Keratinocyte (primary cell): ENCODE measurements around the gene TMEM127. TPM values are rescaled to one million over a fixed set of nuclear protein-coding genes. Genes with fewer than 3 reads are reported as not detected.

ENCODE experiments used
- DNase-seq: peaks from one replicate; pipeline ENCODE4 v3.0.0-alpha.2; 2011; ENCODE audit warnings: low read depth, missing footprints, low spot score
- FAIRE-seq: peaks from 2 replicates; lab custom pipeline; 2011; peaks lifted over from hg19 to GRCh38; lab: Jason Lieb, UNC
- H2AFZ ChIP-seq: 2 replicates; pipeline ENCODE4 v1.6.0; 2012; ENCODE audit warnings: low read length, control low read depth, inconsistent platforms; ENCODE audit not compliant: control insufficient read depth
- H3K27ac ChIP-seq: 2 replicates; pipeline ENCODE4 v1.5.1; 2011; ENCODE audit warnings: low read length; ENCODE audit not compliant: control insufficient read depth, insufficient read depth
- H3K27me3 ChIP-seq: 3 replicates; pipeline ENCODE4 v1.6.0; 2011; ENCODE audit warnings: low read length; ENCODE audit not compliant: control insufficient read depth, insufficient read depth; ENCODE audit errors: extremely low read depth
- H3K36me3 ChIP-seq, 2 experiments: 2 replicates in 1 of 2; 3 replicates in 1 of 2; pipeline ENCODE4 v1.5.1; 2011; ENCODE audit warnings: low read length in 2 of 2, mild to moderate bottlenecking in 1 of 2; ENCODE audit not compliant: control insufficient read depth in 2 of 2, insufficient read depth in 2 of 2; ENCODE audit errors: extremely low read depth in 1 of 2
- H3K4me1 ChIP-seq: 3 replicates; pipeline ENCODE4 v1.5.1; 2011; ENCODE audit warnings: low read length; ENCODE audit not compliant: control insufficient read depth, insufficient read depth; ENCODE audit errors: extremely low read depth
- H3K4me2 ChIP-seq: 3 replicates; pipeline ENCODE4 v1.6.0; 2011; ENCODE audit warnings: low read depth, low read length; ENCODE audit not compliant: control insufficient read depth, insufficient read depth; ENCODE audit errors: extremely low read depth
- H3K4me3 ChIP-seq, 3 experiments: fragments of 200-600 bp in 1 of 3; sonication (generic) in 1 of 3; 2 replicates in 2 of 3; 3 replicates in 1 of 3; pipeline ENCODE4 v1.5.1; 2011 to 2016; ENCODE audit warnings: low read length in 3 of 3, mild to moderate bottlenecking in 3 of 3, control low read depth in 2 of 3, inconsistent platforms in 1 of 3, low read depth in 1 of 3, mixed read lengths in 1 of 3, mixed run types in 1 of 3, moderate library complexity in 1 of 3; ENCODE audit not compliant: control insufficient read depth in 2 of 3, insufficient read depth in 2 of 3; ENCODE audit errors: extremely low read depth in 1 of 3
- H3K79me2 ChIP-seq: 2 replicates; pipeline ENCODE4 v1.6.0; 2012; ENCODE audit warnings: low read length; ENCODE audit not compliant: control insufficient read depth, insufficient read depth
- H3K9ac ChIP-seq: 3 replicates; pipeline ENCODE4 v1.6.0; 2011; ENCODE audit warnings: low read length; ENCODE audit not compliant: control insufficient read depth, insufficient read depth; ENCODE audit errors: extremely low read depth
- H3K9me1 ChIP-seq: 3 replicates; pipeline ENCODE4 v1.6.0; 2011; ENCODE audit warnings: low read length; ENCODE audit not compliant: control insufficient read depth, insufficient read depth; ENCODE audit errors: extremely low read depth
- H3K9me3 ChIP-seq: 2 replicates; pipeline ENCODE4 v1.5.1; 2012; ENCODE audit warnings: low read depth, low read length; ENCODE audit not compliant: control insufficient read depth
- H4K20me1 ChIP-seq: 3 replicates; pipeline ENCODE4 v1.6.0; 2011; ENCODE audit warnings: low read length; ENCODE audit not compliant: control insufficient read depth, insufficient read depth; ENCODE audit errors: extremely low read depth
- EZH2 ChIP-seq: IDR thresholded peaks from one replicate; pipeline ENCODE4 v1.6.1; 2012; ENCODE audit warnings: inconsistent platforms, mild to moderate bottlenecking, low read length, moderate library complexity
- dilution Hi-C: fragments of 300-500 bp; cut with MboI; formaldehyde crosslinking; loops from one replicate; pipeline ENCODE4 v1.7.0; 2020; ENCODE audit warnings: low sequenced_read_pairs; ENCODE audit not compliant: extremely low pct_ligation_motif_present
- polyA plus RNA-seq, 5 experiments: library from polyadenylated mRNA; depleted of rRNA in 3 of 5; stranded (reverse) in 3 of 5; stranded (forward) in 1 of 5; unstranded in 1 of 5; fragments of >200 nt; gene quantifications; 1 replicate in 1 of 5; 2 replicates in 3 of 5; 3 replicates in 1 of 5; pipeline versions ENCODE4 v1.2.1 to v1.2.3, GENCODE V29; 2011 to 2012; ENCODE audit warnings: missing spikeins in 2 of 5, low read depth in 1 of 5, low replicate concordance in 1 of 5
- TF ChIP-seq, protein P1 (sequence below), 3 experiments: IDR thresholded peaks in 1 of 3; conservative IDR thresholded peaks in 1 of 3; optimal IDR thresholded peaks in 1 of 3; 2 replicates in 2 of 3; 3 replicates in 1 of 3; pipeline versions ENCODE3 to v1.5.1; 2011; ENCODE audit warnings: low read length in 3 of 3, mild to moderate bottlenecking in 3 of 3, moderate library complexity in 2 of 3, control low read depth in 1 of 3, inconsistent platforms in 1 of 3; ENCODE audit not compliant: insufficient read depth in 2 of 3; ENCODE audit errors: extremely low read depth in 1 of 3

The TMEM127 gene
- polyA plus RNA-seq, 1 donor (not counting 4 experiments of a cell fraction or from before 2014, with no cell fraction given), result 30.8 TPM

DNA sequence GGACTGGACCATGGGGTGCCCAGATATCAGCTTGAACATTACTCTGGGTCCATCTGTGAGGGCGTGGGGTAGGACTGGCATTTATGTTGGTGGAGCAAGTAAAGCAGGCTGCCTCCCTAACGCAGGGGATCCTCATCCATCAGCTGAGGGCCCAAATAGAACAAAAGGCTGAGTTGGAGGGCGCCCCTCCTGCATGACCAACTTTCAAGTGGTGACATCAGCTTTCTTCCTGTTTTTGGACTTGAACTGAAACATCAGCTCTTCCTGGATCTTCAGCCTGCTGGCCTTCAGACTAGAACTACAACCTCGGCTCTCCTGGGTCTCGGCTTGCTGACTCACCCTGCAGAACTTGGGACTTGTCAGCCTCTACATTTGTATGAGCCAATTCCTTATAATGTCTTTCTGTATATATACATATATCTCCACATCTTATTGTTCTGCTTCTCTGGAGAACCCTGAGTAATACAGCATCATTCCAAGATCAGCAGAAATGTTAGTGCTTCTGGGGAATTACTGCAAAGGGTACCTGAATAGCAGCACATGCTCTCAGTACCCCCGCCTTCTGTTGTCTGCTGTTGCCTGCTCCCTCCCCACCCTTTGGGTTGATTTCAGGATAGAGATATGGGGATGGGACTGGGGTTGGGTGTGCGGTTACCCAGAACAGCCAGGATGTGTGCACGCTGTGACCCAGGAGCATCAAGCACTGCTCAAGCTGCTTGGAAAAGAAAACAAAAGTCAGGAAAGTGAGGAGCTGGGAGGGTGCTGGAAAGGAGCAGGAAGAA, 20.0 kb downstream of the TMEM127 start:
- no peak overlapping the region for H3K4me2 ChIP-seq
- no peaks in the 10 kb centered on the region for H3K79me2 ChIP-seq
- H3K27ac ChIP-seq, result no peak overlapping the region
- FAIRE-seq (no peak), DNase-seq (no peak)
- TF ChIP-seq, protein P1, sequence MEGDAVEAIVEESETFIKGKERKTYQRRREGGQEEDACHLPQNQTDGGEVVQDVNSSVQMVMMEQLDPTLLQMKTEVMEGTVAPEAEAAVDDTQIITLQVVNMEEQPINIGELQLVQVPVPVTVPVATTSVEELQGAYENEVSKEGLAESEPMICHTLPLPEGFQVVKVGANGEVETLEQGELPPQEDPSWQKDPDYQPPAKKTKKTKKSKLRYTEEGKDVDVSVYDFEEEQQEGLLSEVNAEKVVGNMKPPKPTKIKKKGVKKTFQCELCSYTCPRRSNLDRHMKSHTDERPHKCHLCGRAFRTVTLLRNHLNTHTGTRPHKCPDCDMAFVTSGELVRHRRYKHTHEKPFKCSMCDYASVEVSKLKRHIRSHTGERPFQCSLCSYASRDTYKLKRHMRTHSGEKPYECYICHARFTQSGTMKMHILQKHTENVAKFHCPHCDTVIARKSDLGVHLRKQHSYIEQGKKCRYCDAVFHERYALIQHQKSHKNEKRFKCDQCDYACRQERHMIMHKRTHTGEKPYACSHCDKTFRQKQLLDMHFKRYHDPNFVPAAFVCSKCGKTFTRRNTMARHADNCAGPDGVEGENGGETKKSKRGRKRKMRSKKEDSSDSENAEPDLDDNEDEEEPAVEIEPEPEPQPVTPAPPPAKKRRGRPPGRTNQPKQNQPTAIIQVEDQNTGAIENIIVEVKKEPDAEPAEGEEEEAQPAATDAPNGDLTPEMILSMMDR (optimal IDR thresholded peaks at IDR 0.05 in 1 of 3, IDR thresholded peaks at IDR 0.05 in 1 of 3, conservative IDR thresholded peaks at IDR 0.05 in 1 of 3; ENCODE audit: extremely low read depth in 1 of 3, insufficient read depth in 2 of 3, low read length in 3 of 3), result no peak
- TF ChIP-seq EZH2, result no peak
- H3K36me3 ChIP-seq, result no peaks in the 10 kb centered on the region
- dilution Hi-C loops, result no loop called here
- no peaks in the 10 kb centered on the region for H3K9me3 ChIP-seq
- peaks cover 20% of the 10 kb centered on the region for H3K4me1 ChIP-seq
- H3K4me3 ChIP-seq, result no peak overlapping the region
- H3K9ac ChIP-seq, result no peak overlapping the region
- no peaks in the 10 kb centered on the region for H3K27me3 ChIP-seq
- H4K20me1 ChIP-seq, result no peaks in the 10 kb centered on the region
- no peaks in the 10 kb centered on the region for H3K9me1 ChIP-seq
- H2AFZ ChIP-seq, result no peak overlapping the region

DNA sequence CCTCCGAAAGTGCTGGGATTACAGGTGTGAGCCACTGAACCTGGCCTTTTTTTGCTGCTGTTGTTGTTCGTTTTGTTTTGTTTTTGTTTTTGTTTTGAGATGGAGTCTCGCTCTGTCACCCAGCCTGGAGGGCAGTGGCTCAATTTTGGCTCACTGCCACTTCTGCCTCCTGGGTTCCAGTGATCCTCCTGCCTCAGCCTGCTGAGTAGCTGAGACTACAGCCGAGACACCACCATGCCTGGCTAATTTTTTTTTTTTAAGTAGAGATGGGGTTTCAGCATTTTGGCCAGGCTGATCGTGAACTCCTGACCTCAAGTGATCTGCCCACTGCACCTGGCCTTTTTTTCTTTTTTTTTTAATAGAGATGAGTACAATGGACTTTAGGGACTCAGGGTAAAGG, 22.0 kb downstream of the TMEM127 start:
- Histone ChIP-seq H2AFZ (no peak overlapping the region), H3K9me1 (peaks cover 2% of the 10 kb centered on the region), H3K4me3 (no peak overlapping the region), H3K9me3 (no peaks in the 10 kb centered on the region), H3K27me3 (no peaks in the 10 kb centered on the region), H3K36me3 (no peaks in the 10 kb centered on the region), H3K27ac (no peak overlapping the region), H3K4me2 (no peak overlapping the region), H3K4me1 (peaks cover 28% of the 10 kb centered on the region), H3K9ac (no peak overlapping the region), H4K20me1 (no peaks in the 10 kb centered on the region), H3K79me2 (no peaks in the 10 kb centered on the region)
- no peak for FAIRE-seq
- DNase-seq, result no peak
- TF ChIP-seq, protein P1 (optimal IDR thresholded peaks at IDR 0.05 in 1 of 3, IDR thresholded peaks at IDR 0.05 in 1 of 3, conservative IDR thresholded peaks at IDR 0.05 in 1 of 3; ENCODE audit: extremely low read depth in 1 of 3, insufficient read depth in 2 of 3, low read length in 3 of 3), result no peak
- TF ChIP-seq EZH2, result no peak
- dilution Hi-C loops, result no loop called here
